Parathyroid adenoma (tissue), 2 donors: ENCODE measurements around the gene RRAD.
"Not testable (repeated sequence)": the region's sequence is repeated elsewhere in the genome, so short reads cannot be mapped to it uniquely, and the experiment has no call there.

Experiments
- H2AFZ ChIP-seq: fragments of 300-600 bp; sonication (generic); one replicate; pipeline ENCODE4 v1.7.0; 2017; ENCODE audit warnings: antibody characterized with exemption, mild to moderate bottlenecking
- H3K27ac ChIP-seq: fragments of 300-600 bp; sonication (generic); one replicate; pipeline ENCODE4 v1.7.0; 2017
- H3K27me3 ChIP-seq: fragments of 300-600 bp; sonication (generic); one replicate; pipeline ENCODE4 v1.7.0; 2017; ENCODE audit warnings: low read length; ENCODE audit not compliant: control insufficient read depth, insufficient read depth
- H3K36me3 ChIP-seq: fragments of 300-600 bp; sonication (generic); one replicate; pipeline ENCODE4 v1.7.0; 2017; ENCODE audit warnings: low read length; ENCODE audit not compliant: control insufficient read depth, insufficient read depth
- H3K4me1 ChIP-seq: fragments of 300-600 bp; sonication (generic); one replicate; pipeline ENCODE4 v1.7.0; 2017; ENCODE audit warnings: control low read depth
- H3K4me2 ChIP-seq: fragments of 300-600 bp; sonication (generic); one replicate; pipeline ENCODE4 v1.7.0; 2017; ENCODE audit warnings: low read length
- H3K4me3 ChIP-seq: fragments of 300-600 bp; sonication (generic); one replicate; pipeline ENCODE4 v1.7.0; 2017; ENCODE audit warnings: low read depth, low read length
- H3K79me2 ChIP-seq: fragments of 300-600 bp; sonication (generic); one replicate; pipeline ENCODE4 v1.7.0; 2017; ENCODE audit warnings: control low read depth
- H3K9ac ChIP-seq: fragments of 300-600 bp; sonication (generic); one replicate; pipeline ENCODE4 v1.7.0; 2017; ENCODE audit warnings: mild to moderate bottlenecking
- H3K9me3 ChIP-seq: fragments of 300-600 bp; sonication (generic); one replicate; pipeline ENCODE4 v1.7.0; 2017; ENCODE audit warnings: low read length; ENCODE audit not compliant: control insufficient read depth
- TF ChIP-seq, protein P1 (sequence below): fragments of 300-600 bp; sonication (generic); IDR thresholded peaks from one replicate; pipeline ENCODE4 v1.7.0; 2017; ENCODE audit warnings: antibody characterized with exemption, mild to moderate bottlenecking
- donor health status: primary hyperparathyroidism.

RRAD gene

GRCh38 chr16:66961065-66961744, 35.9 kb upstream of the RRAD start, which contains the start of gene CES3:
Gene CES3, plus strand, starts transcription at chr16:66961266. Its CDS starts 42 bp downstream, at chr16:66961308.
- Histone ChIP-seq H3K27ac (no peak within 1 kb of the TSS), H3K4me1 (no peaks in the 10 kb centered on the region), H3K27me3 (no peaks in the 10 kb centered on the region), H2AFZ (peak within 1 kb of the TSS; percentile 27), H3K4me3 (no peak within 1 kb of the TSS), H3K4me2 (no peak within 1 kb of the TSS), H3K36me3 (no peaks in the 10 kb centered on the region), H3K9ac (no peak within 1 kb of the TSS), H3K9me3 (no peaks in the 10 kb centered on the region), H3K79me2 (no peaks in the 10 kb centered on the region)
- TF ChIP-seq, protein P1, sequence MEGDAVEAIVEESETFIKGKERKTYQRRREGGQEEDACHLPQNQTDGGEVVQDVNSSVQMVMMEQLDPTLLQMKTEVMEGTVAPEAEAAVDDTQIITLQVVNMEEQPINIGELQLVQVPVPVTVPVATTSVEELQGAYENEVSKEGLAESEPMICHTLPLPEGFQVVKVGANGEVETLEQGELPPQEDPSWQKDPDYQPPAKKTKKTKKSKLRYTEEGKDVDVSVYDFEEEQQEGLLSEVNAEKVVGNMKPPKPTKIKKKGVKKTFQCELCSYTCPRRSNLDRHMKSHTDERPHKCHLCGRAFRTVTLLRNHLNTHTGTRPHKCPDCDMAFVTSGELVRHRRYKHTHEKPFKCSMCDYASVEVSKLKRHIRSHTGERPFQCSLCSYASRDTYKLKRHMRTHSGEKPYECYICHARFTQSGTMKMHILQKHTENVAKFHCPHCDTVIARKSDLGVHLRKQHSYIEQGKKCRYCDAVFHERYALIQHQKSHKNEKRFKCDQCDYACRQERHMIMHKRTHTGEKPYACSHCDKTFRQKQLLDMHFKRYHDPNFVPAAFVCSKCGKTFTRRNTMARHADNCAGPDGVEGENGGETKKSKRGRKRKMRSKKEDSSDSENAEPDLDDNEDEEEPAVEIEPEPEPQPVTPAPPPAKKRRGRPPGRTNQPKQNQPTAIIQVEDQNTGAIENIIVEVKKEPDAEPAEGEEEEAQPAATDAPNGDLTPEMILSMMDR = peak; percentile 66

DNA sequence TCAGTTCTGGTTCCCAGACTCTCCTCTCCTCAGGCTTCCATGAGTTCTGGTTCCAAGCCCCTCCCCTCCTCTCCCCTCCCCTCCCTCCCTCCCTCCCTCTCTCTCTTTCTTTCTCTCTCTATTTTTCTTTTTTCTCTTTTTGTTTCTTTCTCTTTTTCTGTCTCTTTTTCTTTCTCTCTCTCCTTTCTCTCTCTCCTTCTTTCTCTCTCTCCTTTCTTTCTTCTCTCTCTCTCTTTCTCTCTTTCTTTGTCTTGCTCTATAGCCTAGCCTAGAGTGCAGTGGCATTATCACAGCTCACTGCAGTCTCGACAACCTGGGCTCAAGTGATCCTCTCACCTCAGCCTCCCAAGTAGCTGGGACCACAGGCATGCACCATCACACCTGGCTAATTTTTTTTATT, 34.9 kb upstream of the RRAD start:
- TF ChIP-seq, protein P1 = no peak
- Histone ChIP-seq H3K4me1 (no peaks in the 10 kb centered on the region), H3K9me3 (no peaks in the 10 kb centered on the region), H2AFZ (no peak overlapping the region), H3K27me3 (no peaks in the 10 kb centered on the region), H3K4me3 (no peak overlapping the region), H3K27ac (no peak overlapping the region), H3K79me2 (no peaks in the 10 kb centered on the region), H3K9ac (no peak overlapping the region), H3K36me3 (no peaks in the 10 kb centered on the region), H3K4me2 (no peak overlapping the region)

GRCh38 chr16:66959704-66960161, 34.4 kb upstream of the RRAD start:
- no peak overlapping the region for H3K9ac ChIP-seq
- no peaks in the 10 kb centered on the region for H3K79me2 ChIP-seq
- H3K27ac ChIP-seq = no peak overlapping the region
- no peak overlapping the region for H3K4me3 ChIP-seq
- TF ChIP-seq, protein P1 = no peak
- H2AFZ ChIP-seq = no peak overlapping the region
- H3K27me3 ChIP-seq = no peaks in the 10 kb centered on the region
- H3K9me3 ChIP-seq = no peaks in the 10 kb centered on the region
- no peaks in the 10 kb centered on the region for H3K36me3 ChIP-seq
- no peak overlapping the region for H3K4me2 ChIP-seq
- no peaks in the 10 kb centered on the region for H3K4me1 ChIP-seq

DNA sequence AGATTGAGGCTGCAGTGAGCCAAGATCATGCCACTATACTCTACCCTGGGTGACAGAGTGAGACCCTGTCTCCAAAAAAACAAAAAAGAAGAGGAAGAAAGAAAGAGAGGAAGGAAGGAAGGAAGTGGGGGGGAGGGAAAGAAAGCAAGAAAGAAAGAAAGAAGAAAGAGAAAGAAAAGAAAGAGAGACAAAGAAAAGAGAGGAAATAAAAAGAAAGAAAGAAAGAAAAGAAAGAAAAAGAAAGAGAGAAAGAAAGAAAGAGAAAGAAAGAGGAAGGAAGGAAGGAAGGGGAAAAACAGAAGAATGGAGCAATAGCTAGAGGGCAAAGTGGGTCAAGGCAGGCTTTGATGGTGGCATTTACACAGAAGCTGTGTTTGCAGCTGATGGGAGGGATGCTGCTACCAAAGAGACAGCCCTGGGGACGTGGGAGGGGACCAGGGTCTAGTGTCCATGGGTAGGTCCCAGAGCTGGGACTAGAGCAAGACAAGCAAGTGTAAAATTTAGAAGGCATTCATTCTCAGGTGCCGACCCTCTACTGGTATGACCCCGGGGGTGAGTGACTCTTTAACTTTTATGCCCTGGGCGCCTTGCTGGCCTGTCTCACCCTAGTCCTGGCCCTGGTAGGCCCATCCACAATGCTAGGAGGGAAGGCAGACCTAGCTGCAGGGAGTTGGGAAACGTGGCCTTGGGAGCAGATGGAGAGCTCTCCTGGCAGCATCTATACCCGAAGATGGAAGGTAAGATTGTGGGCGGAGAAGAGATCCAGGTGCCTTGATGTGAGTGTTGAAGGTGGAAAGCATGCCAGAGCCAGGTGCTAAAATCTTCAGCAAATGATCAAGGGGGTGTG, 33.7 kb upstream of the RRAD start:
- no peak overlapping the region for H3K9ac ChIP-seq
- H3K4me3 ChIP-seq = no peak overlapping the region
- TF ChIP-seq, protein P1 = no peak
- H3K36me3 ChIP-seq = no peaks in the 10 kb centered on the region
- no peaks in the 10 kb centered on the region for H3K27me3 ChIP-seq
- H3K4me1 ChIP-seq = no peaks in the 10 kb centered on the region
- no peaks in the 10 kb centered on the region for H3K79me2 ChIP-seq
- H2AFZ ChIP-seq = no peak overlapping the region
- H3K9me3 ChIP-seq = no peaks in the 10 kb centered on the region
- H3K4me2 ChIP-seq = no peak overlapping the region
- no peak overlapping the region for H3K27ac ChIP-seq

DNA sequence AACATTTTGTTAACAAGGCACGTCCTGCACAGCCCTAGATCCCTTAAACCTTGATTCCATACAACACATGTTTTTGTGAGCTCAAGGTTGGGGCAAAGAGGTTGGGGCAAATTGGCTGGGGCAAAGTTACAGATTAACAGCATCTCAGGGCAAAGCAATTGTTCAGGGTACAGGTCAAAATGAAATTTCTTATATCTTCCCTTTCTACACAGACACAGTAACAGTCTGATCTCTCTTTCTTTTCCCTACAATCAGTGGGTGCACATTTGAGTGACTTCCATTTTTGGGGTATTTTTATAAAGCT, 30.8 kb upstream of the RRAD start:
- H3K9ac ChIP-seq, H3K4me3 ChIP-seq, H3K9me3 ChIP-seq, H2AFZ ChIP-seq, H3K4me1 ChIP-seq, H3K79me2 ChIP-seq, H3K27ac ChIP-seq, H3K27me3 ChIP-seq, H3K4me2 ChIP-seq, H3K36me3 ChIP-seq: not testable (repeated sequence)

DNA sequence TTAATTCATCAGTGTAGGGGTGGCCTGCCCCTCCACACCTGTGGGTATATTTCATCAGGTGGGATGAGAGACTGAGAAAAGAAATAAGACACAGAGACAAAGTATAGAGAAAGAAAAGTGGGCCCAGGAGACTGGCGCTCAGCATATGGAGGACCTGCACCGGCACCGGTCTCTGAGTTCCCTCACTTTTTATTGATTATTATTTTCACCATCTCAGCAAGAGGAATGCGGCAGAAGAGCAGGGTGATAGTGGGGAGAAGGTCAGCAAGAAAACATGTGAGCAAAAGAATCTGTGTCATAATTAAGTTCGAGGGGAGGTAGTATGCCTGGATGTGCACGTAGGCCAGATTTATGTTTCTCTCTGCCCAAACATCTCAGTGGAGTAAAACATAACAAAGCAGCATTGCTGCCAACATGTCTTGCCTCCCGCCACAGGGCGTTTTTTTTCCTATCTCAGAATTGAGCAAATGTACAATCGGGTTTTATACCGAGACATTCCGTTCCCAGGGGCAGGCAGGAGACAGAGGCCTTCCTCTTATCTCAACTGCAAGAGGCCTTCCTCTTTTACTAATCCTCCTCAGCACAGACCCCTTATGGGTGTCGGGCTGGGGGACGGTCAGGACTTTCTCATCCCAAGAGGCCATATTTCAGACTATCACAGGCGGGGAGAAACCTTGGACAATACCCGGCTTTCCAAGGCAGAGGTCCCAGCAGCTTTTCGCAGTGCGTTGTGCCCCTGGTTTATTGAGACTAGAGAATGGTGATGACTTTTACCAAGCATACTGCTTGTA, 30.2 kb upstream of the RRAD start:
- H2AFZ ChIP-seq, H3K27me3 ChIP-seq, H3K79me2 ChIP-seq, H3K4me1 ChIP-seq, H3K9ac ChIP-seq, H3K4me2 ChIP-seq, H3K27ac ChIP-seq, H3K36me3 ChIP-seq, H3K9me3 ChIP-seq, H3K4me3 ChIP-seq: not testable (repeated sequence)
